BE2C (cell line): ENCODE data around the gene HOXA11.

Source experiments
- DNase-seq: peaks from one replicate; pipeline ENCODE4 v3.0.0-alpha.2; 2020
- H3K27me3 ChIP-seq: fragments of 250-450 bp; sonication (Bioruptor Pico); 2 replicates; pipeline ENCODE4 v1.5.1; 2020; ENCODE audit warnings: mild to moderate bottlenecking
- H3K36me3 ChIP-seq: fragments of 250-450 bp; sonication (Bioruptor Pico); 2 replicates; pipeline ENCODE4 v1.5.1; 2020; ENCODE audit warnings: mild to moderate bottlenecking
- H3K4me1 ChIP-seq: fragments of 250-450 bp; sonication (Bioruptor Pico); 2 replicates; pipeline ENCODE4 v1.5.1; 2020
- H3K4me3 ChIP-seq: 2 replicates; pipeline ENCODE4 v1.5.1; 2011; ENCODE audit warnings: low read depth, low read length
- H3K9me3 ChIP-seq: fragments of 250-450 bp; sonication (Bioruptor Pico); 2 replicates; pipeline ENCODE4 v1.5.1; 2020
- TF ChIP-seq, protein P1 (sequence below): IDR thresholded peaks from 2 replicates; pipeline ENCODE4 v1.5.1; 2012; ENCODE audit warnings: mild to moderate bottlenecking, low read depth, low read length

The HOXA11 gene

DNA sequence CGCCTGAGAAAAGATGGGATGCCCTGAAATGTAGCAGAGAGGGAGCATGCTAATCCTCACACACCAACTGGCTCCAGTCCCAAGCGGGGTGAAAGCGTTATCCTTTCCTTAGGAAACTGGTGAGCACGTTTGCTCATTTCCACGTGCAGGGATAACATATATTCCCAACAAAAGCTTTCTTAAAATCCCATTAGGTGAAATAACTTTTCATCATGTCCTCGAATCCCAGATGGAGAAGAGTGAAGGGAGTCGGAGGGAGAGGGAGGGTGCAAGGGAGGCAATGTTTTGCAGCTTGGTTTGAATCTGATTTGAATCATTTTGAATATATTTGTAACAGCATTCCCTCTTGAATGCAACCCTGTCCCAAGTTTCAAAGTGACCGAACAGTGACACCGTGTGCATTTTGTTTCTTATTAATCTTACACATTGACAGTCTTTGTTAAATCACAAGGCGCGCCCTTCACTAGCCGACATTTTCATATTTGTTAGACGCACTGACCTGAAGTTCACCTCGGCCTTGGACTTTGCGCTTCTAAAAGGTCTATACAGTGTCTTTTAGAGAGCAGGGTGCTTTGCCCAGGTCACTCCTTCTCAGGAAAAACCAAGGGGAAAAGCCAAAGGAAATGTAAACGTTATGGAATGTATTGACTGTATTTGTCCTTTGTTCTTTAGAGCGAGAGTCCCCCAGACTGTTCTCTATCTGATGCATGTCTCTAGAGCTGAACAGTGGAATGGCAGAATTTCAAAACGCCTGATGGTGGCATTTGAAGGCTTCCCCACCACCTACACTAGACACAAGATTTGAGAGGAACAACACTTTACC lies 51.4 kb downstream of the HOXA11 start:
- no peaks in the 10 kb centered on the region for H3K4me1 ChIP-seq
- H3K9me3 ChIP-seq = no peaks in the 10 kb centered on the region
- TF ChIP-seq, protein P1, sequence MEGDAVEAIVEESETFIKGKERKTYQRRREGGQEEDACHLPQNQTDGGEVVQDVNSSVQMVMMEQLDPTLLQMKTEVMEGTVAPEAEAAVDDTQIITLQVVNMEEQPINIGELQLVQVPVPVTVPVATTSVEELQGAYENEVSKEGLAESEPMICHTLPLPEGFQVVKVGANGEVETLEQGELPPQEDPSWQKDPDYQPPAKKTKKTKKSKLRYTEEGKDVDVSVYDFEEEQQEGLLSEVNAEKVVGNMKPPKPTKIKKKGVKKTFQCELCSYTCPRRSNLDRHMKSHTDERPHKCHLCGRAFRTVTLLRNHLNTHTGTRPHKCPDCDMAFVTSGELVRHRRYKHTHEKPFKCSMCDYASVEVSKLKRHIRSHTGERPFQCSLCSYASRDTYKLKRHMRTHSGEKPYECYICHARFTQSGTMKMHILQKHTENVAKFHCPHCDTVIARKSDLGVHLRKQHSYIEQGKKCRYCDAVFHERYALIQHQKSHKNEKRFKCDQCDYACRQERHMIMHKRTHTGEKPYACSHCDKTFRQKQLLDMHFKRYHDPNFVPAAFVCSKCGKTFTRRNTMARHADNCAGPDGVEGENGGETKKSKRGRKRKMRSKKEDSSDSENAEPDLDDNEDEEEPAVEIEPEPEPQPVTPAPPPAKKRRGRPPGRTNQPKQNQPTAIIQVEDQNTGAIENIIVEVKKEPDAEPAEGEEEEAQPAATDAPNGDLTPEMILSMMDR = no peak
- peaks cover 98% of the 10 kb centered on the region for H3K27me3 ChIP-seq
- no peak for DNase-seq
- H3K36me3 ChIP-seq = no peaks in the 10 kb centered on the region
- no peak overlapping the region for H3K4me3 ChIP-seq

DNA sequence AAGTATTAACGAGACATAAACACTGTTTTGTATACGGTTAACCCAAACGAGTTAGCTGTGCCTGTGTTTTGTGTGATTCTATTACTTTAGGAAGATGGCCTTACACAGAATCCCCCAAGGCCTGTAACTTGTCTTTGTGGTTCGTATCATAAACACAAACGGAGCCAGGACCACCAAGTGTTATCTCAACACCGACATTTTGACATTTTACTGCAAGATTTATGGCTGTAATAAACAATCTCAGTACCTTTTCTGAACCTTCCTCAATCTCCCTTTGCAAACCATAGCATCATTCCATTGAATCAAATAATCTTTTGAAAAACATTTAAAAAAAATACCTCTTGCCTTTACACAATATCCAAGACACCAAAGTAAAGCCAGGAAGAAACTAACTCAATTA lies 52.1 kb downstream of the HOXA11 start:
- Histone ChIP-seq H3K9me3 (no peaks in the 10 kb centered on the region), H3K36me3 (no peaks in the 10 kb centered on the region), H3K4me1 (no peaks in the 10 kb centered on the region), H3K4me3 (no peak overlapping the region), H3K27me3 (peaks cover 98% of the 10 kb centered on the region)
- no peak for DNase-seq
- TF ChIP-seq, protein P1 = no peak

DNA sequence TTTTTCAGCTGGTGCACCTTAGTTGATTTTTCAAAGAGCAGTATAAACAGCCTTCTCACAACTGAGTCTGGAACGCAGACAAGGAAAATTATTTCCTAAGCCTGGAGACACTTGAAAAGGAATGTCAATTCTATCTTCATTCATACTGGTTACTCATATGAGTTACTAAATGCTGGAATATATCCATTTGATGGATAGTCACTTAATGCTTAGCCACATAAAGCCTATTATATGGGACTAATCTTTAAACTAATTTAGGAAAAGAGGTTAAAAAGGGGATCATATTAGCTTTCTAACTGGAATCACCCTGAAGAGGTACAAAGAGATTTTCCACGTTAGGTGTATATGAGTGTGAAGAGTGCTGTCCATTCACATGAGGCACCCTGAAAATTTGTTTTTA lies 52.8 kb downstream of the HOXA11 start:
- H3K27me3 ChIP-seq = peaks cover 98% of the 10 kb centered on the region
- TF ChIP-seq, protein P1 = no peak
- no peak overlapping the region for H3K4me3 ChIP-seq
- H3K36me3 ChIP-seq = no peaks in the 10 kb centered on the region
- no peaks in the 10 kb centered on the region for H3K4me1 ChIP-seq
- DNase-seq = no peak
- H3K9me3 ChIP-seq = no peaks in the 10 kb centered on the region

DNA sequence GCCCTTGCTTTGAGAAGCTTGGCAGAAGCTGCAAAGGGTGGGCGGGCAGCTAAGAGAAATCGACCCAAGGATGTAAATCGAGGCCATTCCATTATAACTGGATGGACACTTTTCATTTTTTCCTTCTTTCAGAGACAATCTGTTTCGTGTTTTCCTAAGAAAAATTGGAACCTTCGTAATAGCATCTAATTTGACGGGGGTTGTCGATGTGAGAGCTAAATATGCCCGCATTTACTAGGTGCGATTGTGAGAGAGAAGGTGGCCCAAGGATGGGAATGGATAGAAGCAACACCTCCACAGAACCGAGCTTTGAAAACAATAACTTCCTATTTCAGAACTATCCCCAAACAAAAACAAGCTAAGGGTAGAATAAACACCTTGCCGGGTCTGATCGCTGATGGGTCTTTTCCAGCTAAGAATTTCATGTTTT lies 53.6 kb downstream of the HOXA11 start:
- Histone ChIP-seq H3K4me3 (no peak overlapping the region), H3K9me3 (no peaks in the 10 kb centered on the region), H3K4me1 (no peaks in the 10 kb centered on the region), H3K36me3 (no peaks in the 10 kb centered on the region), H3K27me3 (peaks cover 98% of the 10 kb centered on the region)
- no peak for DNase-seq
- TF ChIP-seq, protein P1 = no peak
